GM19351 (cell line): ENCODE measurements around the gene ASTN1.
A peak's percentile ranks its signal among the peaks of the same experiment; 100 is the strongest.

Source experiments
- ATAC-seq: cut with Tn5 transposase; IDR thresholded peaks from one replicate; pipeline ENCODE4 v1.9.1; 2021; ENCODE audit warnings: mild to moderate bottlenecking, moderate library complexity; ENCODE audit not compliant: unreplicated experiment

Gene ASTN1

DNA sequence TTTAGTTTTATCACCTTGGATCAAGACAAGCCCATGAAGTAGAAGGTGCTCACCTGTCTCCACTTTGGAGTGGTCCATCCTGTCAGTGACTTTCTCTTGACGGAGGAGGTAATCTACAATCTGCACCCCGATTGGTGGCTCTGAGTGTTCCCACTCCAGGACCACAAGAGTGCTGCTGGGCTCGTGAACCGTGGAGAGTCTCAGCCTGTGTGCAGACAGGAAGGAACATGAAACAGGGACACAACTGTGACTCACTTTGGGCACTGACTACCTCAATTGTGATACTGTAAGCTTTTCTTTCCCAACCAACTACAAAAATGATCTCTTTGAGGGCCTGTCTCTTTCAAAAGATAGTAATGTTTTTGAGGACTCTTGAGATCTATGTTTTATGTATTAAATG lies 280.2 kb downstream of the ASTN1 start:
- no peak for ATAC-seq

DNA sequence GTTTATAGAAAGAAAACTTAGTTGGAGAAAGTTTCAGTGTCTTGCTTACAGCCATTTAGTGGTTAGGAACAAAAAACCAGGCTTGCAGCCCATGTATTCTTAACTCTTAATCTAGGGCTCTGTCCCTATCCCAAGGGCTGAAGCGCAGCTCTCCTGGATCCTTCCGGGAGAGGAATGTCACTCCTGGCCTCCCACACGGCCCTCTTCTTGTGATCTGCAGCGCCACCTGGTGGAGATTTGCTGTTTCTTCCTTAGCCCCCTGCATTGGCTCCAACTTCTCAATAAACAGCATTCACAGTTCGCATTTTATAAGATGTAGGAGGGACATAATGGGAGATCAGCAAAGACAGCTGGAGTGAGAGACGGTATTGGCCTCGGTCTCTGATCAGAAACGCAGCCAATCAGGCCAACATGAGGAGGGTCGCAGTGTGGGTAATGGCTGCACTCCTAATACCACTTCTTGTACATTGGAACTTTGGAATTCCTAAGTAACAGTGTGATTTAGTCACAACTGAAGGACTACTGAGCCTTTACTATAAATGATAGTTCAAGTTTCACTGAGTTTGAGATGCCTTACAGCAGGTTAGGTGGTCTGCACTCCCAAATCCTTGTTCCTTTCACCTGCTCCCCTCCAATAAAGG lies 283.4 kb downstream of the ASTN1 start:
- ATAC-seq = peak; percentile 71

DNA sequence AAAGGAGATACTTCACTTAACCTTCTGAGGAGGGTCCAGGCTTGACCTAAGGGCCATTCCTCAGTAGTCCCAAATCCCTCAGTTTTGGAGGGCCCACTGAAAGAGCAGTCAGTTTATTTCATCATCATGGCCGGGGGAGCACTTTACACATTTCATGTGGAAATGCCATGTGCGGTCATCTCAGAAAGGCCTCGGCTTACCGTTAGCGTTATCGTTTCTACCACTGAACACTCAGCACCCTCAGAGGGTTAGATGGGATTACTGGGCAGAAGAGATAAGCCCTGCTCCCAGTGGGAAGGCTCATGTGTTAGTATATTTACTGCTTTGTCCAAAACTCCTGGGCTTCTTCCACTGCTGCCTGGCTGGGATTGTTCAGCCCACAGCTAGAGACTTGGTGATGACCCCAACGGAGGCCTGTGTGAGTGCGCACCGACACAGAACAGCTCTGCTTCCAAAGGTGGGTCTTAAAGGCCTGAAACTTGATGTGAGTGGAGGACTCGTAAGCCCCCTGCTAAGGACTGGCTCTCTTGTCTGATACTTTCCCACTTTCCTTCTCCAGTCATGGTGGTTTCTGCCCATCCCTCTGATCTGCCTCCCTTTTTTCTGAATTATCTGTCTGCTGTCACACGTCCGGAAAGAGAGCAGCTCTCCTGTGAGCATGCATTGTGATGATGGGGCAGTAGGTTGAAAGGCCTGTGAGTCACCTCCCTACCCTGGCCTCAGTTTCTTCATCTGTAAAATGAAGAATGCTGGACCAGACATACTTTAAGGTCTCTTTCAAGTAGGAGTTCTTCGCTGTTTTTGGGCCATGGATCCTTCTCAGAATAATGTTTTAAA lies 284.5 kb downstream of the ASTN1 start:
- ATAC-seq = no peak

DNA sequence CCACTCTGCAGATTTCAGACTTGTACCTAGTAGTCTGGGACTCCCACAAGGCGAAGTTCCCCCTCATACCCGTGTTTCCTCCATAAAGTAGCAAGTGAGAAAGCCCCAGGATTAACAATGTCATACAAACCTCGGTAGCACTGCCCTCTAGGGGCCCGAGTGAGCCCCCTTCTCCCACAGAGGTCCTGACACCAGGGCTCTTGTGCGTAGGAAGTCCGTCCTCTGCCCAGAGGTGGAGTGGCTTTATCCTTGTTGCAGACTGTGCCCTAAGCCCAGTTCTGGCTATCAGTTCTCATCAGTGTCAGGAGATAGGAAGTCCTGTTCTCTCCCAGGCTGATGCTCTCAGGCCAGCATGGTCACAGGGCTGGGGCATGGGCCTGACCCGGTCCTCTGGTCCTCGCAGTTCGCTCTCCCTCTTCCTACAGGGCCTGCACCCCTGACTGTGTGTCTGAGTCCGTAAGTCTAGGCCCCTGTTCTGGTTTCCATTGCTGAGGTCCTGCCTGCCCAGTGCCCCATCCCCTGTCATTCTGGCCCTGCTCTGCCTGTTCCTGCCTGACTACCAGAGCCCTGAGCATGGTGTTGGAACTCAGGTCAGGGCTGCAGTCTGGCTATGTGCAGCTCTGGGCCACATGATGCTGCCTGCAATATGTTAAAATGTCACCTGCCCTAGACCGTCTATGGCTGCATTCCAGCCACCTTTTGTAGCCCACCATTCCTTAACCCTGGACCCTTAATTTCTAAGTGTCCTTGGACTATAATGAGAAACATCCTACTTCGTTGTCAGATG lies 285.6 kb downstream of the ASTN1 start:
- ATAC-seq = no peak

DNA sequence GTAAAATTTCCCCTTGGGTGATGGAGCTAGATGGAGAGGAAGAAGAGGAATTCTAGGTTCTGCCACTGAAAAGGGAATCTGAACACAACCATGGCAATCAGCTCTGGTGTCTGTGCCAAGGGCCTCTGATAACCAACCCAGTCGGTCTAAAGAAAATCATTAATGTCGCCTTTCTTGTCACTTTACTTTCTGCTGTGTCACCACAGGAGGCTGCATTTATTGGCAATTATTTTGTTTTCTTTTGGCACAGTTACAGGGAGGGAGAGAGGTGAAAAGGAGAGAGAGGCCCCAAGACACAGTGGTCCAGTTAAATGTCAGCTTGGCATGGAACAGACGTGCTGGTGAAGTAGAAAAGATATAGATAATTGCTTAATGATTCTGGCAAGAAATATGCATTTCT lies 287.0 kb downstream of the ASTN1 start:
- no peak for ATAC-seq

DNA sequence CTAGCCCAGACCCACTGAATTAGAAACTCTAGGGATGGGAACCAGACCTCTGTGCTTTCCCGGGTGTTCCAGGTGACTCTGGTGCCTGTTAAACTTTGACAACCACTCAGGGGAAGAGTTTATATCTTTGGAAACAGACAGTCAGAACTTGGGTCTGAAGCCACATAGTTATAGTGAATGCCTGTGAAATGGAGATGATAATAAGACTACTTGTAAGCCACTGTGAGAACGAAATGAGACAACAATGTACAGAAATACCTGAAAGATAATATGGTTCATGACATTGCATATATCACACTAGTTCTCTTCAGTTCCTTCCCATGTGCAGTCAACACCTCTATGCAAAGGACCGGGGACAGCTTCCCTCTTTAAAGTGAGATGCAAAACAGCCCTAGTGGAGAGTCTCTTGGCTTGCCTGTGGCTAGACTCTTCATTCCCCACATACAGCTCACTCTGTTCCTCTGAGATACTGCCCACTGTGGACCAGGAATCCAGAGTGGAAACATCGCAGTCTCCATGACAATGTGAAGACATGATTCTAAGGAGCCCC lies 287.5 kb downstream of the ASTN1 start:
- ATAC-seq = no peak

DNA sequence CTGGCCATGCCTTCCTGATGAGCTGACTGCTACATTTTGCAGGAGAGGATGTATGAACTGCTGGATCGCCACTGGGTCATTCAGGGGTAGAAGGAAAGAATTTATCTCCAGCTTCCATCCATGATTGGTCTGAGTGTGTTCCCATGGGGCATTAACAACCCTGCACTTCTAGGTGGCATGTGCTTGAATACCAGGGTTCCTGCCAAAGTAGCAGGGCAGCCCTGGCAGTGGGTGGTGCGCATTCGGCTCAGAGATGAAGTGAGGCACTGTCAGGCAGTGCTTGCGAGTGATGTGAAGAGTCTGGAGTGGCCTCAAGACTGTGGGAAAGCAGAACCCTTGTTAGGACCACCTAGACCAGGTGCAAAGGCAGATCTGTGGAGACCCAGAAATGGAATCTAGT lies 294.9 kb downstream of the ASTN1 start:
- no peak for ATAC-seq

DNA sequence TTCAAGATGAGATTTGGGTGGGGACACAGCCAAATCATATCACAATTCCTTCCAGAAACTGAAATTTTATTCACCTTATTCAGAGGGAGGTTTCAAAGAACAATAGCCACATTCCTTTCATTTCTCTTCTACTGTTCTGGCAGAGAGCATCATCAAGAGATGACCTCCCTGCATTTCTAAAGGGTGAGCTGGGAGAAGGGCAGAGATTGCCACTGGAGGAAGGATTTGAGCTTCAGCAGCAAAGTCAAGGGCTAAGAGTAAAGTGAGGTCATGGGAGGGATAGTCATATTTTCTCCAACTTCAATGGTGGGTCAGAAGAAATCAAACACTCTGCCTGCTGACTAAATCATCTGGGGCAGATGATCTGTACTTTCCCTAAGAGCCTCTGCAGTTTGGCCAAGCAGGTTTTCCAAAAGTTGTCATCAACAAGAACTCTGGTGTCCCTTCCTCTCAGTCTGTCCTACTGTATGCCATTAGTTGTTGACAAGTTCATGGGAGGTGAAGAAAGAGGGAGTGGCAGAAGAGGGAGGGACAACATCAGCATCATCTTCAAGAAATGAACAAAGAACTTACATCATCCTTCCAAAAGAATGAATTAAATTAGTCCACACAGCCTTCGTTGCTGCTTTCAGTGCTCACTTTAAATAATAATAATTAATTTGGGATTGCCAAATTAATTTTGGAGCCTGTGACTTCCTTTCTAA lies 298.3 kb downstream of the ASTN1 start:
- ATAC-seq = no peak

DNA sequence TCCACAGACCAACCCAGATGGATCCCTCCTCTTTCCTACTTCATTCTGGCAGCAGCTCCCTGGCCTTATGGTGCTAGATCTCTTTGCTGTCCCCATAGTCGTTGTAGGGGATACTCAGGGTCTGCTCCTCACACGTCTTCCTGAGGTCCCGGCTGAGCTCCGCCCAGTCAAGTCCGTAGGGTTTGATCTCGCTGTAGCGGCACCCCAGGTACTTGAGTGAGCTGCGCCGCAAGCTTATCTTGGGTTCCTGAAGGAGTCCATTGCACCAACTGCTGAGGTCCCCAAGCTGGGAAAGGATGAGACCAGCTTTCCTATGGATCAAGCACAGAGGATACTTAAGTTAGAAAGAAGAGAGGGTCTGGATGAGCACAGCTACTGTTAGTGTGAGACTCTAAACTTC lies 300.3 kb downstream of the ASTN1 start:
- no peak for ATAC-seq

DNA sequence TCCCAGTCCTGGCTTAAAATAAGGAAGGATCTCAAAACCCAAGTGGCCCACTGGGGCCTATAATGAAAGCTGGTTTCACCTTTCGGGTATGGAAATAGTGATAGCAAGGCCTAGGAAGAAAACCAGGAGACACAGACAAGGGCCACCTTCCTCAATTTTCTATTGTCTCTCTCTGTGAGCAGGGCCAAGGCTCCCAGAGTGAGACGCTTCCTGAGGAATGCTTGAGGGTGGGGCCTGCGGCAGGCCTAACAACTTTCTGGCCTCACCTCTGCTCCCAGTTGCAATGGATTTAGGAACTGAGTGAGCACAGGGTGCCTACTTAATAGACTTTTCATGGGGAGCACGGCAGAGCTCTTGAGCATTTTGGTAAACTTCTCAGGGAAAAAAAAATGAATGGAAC lies 300.9 kb downstream of the ASTN1 start:
- no peak for ATAC-seq

DNA sequence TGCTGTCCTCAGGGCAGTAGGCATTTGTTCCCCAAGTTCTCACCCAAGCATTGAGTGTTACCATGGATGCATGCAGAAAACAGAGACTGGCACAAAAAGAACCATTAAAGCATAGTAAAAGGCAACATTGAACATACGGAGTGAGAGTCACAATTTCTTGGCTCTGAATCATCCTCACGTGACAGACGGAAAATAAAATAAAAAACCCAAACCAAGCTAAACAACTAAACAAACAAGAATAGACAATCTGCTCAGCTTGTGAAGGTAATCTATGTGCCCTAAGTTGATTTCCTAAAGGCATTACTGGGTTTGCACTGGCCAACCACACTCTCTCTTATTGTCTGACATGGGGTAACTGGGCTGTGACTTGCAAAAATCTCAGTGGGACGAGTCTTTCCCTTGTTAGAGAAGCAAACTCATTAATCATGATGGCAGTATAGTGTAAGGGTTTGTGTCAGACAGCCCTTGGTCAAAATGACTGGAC lies 306.0 kb downstream of the ASTN1 start:
- ATAC-seq = no peak

DNA sequence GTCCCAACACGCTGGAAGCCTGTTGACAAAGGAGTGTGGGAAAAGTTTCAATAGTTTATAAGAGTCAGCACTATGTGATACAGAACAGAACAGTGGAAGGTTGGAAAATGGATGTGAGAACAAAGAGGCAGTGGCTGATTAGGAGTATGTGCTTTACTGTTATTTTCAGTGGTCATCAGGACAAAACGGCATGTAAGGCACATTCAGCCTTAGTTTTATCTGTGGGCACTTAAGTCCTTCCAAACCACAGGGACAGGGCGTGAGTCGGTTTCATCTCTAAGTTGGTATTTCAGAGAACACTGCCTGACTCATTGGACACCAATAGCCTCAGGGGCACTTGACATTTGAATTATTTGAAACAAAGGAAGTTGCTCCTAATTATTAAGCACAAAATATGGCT lies 306.9 kb downstream of the ASTN1 start:
- ATAC-seq = no peak

DNA sequence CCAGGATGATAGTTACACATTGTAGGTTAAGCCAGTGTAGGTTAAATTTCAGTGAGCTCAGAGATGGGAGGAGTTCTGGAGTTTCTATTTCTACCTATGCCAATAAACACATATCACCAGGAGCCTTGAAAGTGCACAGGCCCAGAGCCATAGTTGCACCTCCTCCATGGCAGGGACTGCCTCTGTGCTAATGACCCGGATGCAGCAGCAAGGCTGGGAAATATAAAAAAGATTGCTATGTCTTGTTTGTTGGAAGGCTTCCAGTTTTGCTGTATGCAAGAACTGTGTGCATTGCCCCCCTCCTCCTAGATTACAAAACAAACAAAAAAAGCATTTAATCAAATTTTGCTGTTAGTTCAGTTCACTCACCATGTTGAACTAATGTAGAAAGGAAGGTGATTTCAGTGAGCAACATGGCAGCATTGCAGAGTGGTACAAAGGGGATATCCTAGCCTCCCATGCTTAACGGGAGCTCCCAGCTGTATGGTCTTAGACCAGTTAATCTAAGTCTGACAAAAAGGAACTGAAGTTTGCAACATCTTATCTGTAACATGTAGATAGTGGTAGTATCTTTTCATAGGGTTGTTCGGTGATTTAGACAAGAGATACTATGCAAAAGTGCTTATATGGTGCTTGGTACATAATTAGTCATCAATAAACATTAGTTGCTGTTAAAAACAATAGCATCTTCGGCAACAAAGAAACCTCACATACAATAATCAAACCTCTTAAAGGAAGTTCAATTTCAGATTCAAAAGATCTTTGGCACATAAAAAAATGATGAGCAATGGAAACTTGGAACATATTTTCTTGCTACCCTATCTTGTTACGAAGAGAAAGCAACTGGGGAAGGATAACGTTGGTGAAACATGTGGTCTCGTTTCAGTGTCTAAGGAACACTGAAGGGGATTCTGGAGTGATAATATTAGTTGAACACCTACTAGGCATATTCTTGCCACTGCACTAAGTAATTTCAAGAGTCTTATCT lies 309.5 kb downstream of the ASTN1 start:
- no peak for ATAC-seq

DNA sequence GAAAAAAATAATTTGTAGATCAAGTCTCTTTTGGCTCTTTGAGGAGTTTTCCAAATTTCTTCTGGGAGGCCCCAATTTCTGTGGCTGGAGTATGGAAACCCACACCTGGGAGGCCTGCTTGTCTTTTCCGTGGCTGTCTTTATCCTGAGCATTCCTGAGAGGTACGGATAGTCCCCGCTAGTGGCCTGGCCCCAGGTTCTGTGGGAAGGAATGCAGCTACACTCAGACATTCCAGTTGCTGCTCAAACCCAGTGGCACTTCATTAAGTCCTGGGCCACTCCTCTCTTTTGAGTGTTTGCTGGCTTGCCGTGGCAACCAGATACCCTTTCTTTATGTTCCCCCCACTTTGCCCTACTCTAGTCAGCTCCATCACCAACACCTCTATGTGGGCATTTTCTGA lies 310.4 kb downstream of the ASTN1 start:
- ATAC-seq = no peak

DNA sequence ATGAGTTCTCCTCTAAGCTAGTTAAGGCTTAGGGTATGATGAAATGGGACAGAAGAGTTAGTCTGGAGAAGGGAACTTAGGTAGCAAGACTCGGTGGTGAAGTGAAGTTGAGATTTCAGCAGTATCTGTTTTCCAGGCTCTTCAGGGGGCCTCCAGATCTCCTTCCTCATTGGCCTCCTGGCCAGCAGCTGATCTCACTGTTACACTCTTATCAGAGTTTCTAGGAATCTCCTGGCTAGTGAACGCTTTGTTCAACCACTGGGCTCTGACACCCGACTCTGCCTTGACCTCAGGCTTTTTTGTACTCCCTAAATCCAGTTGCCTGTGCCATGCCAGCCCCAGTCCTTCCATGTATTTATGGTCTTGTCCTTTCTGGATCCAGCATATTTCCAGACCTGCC lies 311.0 kb downstream of the ASTN1 start:
- no peak for ATAC-seq

DNA sequence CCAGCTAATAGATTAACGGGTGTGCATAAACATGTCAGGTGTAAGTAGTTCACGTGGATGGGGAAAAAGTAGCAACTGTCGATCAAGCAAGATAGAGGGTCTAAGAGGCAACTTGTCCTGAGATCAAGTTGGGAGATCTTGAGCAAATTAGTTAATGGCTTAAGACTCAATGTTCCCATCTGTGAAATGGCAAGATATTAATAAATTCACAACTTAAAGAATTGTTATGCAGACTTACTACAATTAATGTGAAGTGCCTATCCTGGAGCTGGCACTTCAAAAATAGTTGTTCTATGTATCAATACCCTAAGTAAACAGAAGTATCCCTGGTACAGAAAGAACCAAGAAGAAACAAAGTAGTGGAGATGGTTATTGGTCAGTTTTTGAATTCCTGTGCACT lies 312.4 kb downstream of the ASTN1 start:
- no peak for ATAC-seq

DNA sequence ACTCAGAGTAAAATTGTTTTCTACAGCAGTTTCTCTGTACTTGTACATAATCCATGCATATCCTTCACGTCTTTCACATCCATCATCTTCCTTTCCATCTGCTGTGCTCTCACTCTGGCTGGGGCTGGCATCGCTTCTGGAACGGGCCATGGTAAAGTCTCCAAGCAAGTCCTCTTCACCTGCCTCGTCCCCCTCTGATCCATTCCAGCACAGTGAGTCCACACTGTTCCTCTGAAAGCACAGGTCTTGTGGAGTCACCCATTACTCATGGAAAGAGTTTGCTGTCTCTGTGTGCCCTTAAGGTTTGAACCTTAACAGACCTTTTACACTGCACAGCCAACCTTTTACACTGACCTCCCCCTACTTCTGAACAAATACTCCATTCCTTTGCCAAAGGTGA lies 313.6 kb downstream of the ASTN1 start:
- no peak for ATAC-seq

DNA sequence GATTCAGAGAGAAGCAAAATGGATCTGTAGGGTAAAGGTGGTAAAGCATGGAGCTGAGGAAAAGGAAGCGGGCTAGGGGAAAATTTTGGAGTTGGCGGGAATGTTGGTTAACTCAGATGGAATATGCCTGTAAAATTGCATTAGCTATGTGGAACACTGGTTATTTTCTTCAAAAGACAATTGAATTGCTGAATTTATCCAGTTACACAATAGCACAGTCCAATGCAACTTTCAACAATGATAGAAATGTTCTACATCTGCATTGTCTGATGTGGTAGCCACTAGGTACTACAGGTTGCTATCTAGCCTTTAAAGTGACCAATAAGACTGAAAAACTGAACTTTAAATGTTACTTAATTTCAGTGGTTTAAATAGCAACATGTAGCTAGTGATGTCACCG lies 315.2 kb downstream of the ASTN1 start:
- no peak for ATAC-seq

DNA sequence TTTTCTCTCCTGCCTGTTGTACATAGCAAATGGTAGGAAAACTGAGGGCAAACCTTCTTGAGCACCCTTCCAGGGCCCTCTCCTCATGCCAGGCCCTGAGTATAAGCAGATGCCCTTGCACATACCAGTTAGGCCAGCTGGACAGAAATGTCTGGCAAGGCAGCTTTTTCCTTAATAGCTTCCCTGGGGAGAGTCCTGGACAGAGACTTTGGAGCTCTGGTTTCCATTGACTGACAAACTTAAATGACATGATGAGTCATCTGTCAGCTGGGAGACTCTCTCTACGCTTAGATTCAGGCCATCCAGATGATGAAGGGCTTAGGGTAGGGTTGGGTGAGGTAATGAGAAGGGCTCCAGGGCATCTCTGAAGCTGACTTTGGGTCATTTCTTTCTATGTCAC lies 317.5 kb downstream of the ASTN1 start:
- ATAC-seq = no peak
